Subcutaneous adipose tissue (tissue), 4 donors: ENCODE data around the gene CAMTA1. TPM values are rescaled to one million over a fixed set of nuclear protein-coding genes. Genes with fewer than 3 reads are reported as not detected.

Experiments
- CTCF ChIP-seq: fragments of 450-650 bp; IDR thresholded peaks from one replicate; pipeline ENCODE4 v1.5.1; 2016; ENCODE audit warnings: low read depth, mild to moderate bottlenecking, control low read depth, antibody characterized with exemption, moderate library complexity
- total RNA-seq, 4 donors: library from RNA; depleted of rRNA; stranded (reverse); fragments of >200 nt; gene quantifications; one replicate each; pipeline ENCODE4 v1.1.0, GENCODE V29; 2016

The CAMTA1 gene
- total RNA-seq, 4 donors from 2014 or later = 58.6 to 82.5 (median 78.0) TPM

GRCh38 chr1:7454052-7454815 is 669.0 kb downstream of the CAMTA1 start:
- TF ChIP-seq CTCF = no peak

GRCh38 chr1:7454895-7455784 is 669.9 kb downstream of the CAMTA1 start:
- TF ChIP-seq CTCF = no peak

- TF ChIP-seq CTCF = no peak
These were observed 670.8 kb downstream of the CAMTA1 start for GRCh38 chr1:7455796-7456721.

- no peak for TF ChIP-seq CTCF
These were observed 671.4 kb downstream of the CAMTA1 start for GRCh38 chr1:7456722-7457082.

- no peak for TF ChIP-seq CTCF
These were observed 672.6 kb downstream of the CAMTA1 start for GRCh38 chr1:7457811-7458210.

- no peak for TF ChIP-seq CTCF
These were observed 673.7 kb downstream of the CAMTA1 start for GRCh38 chr1:7458946-7459345.
